ENCODE results near the gene DOCK6.
"Not testable (repeated sequence)": the region's sequence is repeated elsewhere in the genome, so short reads cannot be mapped to it uniquely, and the experiment has no call there.

DOCK6 gene

DNA sequence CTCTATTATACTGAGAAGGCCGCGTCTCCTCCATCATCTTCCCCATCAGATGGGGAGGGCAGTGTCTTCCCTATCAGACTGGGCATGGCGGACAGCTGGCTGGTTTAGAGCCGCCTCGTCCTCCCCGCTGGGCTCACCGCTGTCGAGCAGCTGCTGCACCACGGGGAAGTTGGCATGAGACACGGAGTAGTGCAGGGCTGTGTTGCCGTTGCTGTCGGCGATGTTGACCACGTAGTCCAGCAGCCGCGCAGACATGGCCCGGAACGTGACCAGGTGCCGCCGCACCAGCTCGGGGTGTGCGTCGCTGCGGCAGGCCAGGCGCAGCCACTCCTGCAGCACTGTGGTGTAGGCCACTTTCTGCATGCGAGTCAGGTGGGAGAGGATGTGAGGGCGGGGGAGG, 88.0 kb downstream of the DOCK6 start:
- no peak for DNase-seq (ENCODE audit: low read depth)

DNA sequence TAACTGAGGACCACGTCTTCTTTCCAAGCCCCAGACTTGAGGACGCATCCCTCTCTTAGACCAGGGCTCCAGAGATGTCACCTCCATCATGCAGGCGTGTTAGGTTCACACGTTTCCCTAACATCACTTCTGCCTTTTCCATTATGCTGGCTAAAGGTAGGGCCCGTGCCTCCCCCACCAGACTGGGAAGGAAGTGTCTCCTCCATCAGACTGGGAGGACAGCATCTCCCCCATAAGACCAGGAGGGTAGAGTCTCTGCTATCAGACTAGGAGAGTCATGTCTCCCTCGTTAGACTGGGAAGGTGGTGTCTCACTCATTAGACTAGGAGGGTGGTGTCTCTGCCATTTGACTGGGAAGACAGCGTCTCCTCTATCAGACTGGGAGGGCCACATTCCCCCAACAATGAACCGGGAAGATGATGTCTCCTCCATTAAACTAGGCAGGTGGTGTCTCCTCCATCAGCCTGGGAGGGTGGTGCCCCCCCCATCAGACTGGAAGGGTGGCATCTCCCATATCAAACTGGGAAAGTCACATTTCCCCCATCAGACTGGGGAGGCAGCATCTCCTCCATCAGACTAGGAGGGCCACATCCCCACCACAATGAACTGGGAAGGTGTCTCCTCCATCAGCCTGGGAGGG, 88.7 kb downstream of the DOCK6 start:
- no peak for DNase-seq (ENCODE audit: low read depth)

DNA sequence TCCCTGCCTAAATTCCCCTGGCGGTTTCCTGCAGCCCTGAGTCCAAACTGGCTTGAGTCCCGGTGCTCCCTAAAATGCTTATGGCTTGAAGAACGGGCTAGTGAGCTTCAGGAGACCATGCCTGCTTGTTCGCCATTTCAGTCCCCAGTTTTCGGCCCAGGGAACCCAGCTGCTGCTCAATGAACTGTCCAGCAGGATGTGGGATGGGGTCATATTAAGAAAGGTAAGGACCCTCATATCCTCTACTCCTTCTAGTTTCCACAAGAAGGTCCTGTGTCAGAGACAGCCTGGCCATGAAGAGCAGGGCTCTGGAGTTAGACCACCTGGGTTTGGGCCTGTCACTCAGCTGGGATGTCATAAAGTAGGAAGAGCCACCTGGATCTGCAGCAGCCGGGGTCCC, 89.7 kb downstream of the DOCK6 start:
- no peak for DNase-seq (ENCODE audit: low read depth)

DNA sequence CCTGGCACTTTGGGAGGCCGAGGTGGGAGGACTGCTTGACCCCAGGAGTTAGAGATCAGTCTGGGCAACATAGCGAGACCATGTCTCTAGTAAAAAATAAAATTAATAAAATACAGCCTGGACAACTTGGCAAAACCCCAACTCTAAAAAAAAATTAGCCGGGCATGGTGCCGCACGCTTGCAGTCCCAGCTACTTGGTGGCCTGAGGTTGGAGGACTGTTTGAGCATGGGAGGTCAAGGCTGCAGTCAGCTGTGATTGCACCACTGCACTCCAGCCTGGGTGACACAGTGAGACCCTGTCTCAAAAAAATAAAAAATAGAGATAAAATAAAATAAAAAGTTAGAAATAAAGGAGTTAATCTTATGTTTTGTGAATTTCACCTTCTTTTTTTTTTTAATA, 91.2 kb downstream of the DOCK6 start:
- no peak for DNase-seq (ENCODE audit: low read depth)

DNA sequence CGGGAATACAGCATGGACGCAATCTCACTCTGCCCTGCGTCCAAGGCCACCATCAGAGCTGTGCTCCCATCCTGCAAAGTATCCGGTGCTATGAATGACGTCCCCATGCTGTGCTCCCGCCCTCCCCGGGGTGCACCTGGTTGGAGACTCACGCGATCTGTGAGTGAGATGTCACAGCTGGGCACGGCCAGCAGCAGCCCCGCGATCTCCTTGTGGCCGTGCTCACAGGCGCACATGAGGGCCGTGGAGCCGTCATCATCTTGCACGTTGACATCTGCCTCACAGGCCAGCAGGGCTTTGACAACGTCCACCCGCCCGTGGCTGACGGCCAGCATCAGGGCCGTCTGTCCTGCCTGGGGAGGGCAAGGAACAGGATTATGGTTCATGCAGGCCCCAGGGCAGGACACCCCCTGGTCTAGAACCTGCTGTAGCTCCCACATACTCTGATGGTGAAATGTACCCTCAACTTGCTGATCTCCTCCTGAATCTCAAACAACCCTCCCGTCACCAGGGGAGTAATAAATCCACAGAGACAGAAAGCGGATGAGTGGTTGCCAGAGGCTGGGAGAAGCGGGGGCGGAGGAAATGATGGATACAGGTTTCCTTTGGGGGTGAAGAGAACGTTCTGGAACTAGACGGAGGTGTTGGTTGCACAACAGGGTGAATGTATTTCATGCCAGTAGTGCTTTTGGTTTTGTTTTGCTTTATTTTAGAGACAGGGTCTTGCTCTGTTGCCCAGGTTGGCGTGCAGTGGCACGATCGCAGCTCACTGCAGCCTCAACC, 92.2 kb downstream of the DOCK6 start:
- no peak for DNase-seq (ENCODE audit: low read depth)

DNA sequence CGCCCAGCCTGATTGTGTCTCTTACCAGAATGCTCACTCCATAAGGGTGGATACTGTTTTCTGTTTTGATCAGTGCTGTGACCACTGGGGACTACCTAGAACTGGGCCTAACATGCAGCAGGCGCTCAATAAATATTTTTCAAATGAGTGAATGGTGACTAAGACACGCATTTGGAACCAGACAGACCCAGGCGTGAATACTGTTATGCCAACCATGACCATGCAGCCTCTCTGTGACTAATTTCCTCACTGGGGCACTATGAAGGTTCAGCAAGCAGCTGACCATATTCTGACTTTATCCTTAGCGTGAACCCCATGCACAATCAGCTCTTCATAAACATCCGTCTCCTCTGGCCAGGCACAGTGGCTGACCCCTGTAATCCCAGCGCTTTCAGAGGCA, 93.8 kb downstream of the DOCK6 start:
- DNase-seq (ENCODE audit: low read depth): peak; percentile 99

DNA sequence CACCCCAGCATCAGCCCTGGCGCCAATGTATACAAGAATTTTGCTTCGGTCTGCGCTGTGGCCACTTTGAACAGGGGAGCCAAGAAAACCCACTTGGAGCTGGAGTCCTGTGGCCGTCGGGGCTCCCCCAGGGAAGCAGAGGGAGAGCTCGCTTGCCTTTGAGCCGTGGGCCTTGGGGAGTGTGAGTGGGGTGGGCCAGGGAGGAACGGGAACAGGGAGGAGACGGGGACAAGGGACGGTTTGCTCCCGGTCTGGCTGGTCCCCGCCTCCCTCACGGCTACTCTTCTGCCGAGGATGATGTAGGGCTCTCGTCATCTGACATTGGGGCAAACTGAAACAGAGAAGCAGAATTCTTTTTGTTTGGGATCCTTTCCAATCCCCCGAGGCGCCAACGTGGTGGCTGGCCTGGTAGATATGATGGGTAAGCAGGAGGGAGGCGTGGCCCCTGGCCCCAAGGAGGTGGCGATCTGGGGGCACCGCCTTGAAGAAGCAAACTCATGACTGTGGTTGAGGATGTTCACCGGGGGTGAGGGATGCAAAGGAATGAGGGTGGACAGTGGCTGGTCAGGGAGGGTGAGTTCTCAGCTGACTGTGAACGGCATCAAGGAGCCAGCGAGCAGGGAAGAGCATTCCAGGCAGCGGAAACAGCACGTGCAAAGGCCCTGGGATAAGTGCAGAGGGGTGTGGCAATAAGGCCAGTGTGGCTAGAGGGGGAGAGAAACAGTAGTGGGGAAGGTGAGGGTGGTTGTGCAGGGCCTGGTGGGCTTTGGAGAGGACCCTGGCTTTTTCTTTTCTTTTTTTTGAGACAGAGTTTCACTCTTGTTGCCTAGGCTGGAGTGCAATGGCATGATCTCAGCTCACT, 95.8 kb downstream of the DOCK6 start:
- no peak for DNase-seq (ENCODE audit: low read depth)

DNA sequence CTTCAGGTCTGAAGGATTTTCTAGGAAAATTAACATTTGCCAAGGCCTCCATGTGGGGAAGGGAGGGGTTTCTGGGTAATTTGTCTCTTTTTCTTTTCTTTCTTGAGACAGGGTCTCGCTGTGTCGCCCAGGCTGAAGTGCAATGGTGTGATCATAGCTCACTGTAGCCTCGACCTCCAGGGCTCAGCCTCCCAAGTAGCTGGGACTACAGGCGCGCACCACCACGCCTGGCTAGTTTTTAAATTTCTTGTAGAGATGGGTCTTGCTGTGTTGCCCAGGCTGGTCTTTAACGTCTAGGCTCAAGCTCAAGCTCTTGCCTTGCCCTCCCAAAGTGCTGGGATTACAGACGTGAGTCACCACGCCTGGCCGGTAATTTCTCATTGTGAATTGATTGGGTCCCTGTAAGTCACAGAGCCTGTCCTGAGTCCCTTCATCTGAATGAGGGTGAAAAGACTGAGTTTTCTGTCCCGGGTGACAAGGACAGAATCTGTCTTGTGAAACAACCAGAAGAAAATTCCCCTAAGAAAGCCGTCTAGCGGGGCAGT, 96.8 kb downstream of the DOCK6 start:
- no peak for DNase-seq (ENCODE audit: low read depth)

DNA sequence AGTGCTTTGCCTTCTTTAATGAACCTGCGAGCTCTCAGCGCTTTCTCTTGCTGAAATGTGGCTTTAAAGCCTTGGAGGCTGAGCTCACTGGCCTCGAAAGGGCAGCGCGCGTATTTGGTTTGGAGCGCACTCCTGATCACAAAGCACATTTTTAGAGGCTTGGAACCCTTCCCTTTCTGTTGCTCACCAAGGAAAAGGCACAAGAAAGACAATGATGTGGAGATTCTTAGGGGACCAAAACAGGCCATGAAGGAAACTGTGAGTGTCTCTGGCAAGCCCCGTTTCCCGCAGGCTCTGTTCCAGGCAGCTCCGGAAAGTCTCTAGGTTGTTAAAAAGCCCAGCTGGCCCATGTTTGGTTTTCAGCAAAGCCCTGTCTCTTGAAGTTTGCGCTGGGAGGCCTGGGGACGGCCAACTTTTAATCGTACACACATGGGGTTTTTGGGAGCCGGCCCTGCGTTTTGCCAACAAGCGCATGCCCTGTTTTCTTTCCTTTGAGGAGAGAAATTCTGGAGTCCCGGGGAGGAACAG, 97.4 kb downstream of the DOCK6 start:
- no peak for DNase-seq (ENCODE audit: low read depth)

DNA sequence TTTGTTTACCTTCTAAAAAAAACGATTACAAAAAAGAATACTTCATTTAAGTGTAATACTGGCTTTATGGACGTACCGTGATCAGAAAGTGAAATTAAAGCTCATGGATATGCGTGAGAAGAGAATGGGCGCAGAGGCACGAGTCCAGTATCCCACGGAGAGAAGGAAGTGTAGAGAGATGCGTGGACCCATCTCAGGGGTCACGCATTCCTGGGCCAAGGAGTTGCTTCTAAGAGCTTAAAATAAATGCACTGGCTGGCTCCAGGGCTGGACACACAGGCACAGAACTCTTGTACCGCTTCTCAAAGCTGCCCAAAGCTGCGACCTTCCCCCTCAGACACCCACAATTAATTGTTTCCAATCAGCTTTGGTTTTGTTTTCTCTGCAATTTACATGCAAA, 98.0 kb downstream of the DOCK6 start:
- no peak for DNase-seq (ENCODE audit: low read depth)

DNA sequence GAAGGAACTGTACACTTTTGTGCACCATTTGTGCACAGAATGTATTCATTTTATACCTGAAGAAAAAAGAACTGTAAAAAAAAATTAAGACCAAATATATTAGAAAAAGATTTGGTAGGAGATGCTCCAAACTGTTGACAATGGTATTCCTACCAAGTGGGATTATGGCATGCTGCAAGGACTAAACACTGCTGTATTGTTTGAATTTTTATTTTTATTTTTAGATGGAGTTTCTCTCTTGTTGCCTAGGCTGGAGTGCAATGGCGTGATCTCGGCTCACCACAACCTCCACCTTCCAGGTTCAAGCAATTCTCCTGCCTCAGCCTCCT, 101.9 kb downstream of the DOCK6 start:
- DNase-seq (ENCODE audit: low read depth): not testable (repeated sequence)

DNA sequence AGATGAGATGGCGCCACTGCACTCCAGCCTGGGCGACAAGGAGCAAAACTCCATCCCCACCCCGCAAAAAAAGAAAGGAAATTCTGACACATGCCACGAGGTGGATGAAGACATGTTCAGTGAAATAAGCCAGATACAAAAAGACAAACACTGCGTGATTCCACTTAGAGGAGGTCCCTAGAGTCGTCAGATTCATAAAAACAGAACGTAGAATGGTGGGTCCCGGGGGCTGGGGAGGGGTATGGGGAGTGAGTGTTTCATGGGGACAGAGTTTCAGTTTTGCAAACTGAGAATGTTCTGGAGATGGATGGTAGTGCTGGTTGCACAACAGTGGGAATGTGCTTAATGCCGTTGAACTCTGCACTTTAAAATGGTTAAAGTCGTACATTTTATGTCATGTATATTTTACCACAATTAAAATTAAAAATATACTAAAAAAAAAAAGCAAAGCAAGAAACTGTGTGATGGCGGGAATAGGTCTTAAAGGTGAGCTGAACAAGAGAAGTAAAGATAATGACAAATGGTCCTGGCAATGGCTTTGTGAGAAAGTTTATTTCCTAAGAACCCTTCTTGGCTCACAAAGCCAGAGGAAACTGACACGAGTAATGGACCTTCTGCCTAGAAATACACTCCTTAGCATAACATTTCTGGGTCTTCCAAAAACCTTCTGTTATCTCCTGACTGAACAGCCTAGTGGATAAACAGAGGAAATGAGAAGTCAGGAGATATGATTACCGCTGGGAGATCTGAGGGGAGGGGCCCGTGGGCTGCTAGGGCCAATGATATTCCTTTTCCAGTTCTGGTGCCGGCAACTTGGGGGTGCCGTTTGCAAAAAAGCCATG, 102.5 kb downstream of the DOCK6 start:
- DNase-seq (ENCODE audit: low read depth): no peak

DNA sequence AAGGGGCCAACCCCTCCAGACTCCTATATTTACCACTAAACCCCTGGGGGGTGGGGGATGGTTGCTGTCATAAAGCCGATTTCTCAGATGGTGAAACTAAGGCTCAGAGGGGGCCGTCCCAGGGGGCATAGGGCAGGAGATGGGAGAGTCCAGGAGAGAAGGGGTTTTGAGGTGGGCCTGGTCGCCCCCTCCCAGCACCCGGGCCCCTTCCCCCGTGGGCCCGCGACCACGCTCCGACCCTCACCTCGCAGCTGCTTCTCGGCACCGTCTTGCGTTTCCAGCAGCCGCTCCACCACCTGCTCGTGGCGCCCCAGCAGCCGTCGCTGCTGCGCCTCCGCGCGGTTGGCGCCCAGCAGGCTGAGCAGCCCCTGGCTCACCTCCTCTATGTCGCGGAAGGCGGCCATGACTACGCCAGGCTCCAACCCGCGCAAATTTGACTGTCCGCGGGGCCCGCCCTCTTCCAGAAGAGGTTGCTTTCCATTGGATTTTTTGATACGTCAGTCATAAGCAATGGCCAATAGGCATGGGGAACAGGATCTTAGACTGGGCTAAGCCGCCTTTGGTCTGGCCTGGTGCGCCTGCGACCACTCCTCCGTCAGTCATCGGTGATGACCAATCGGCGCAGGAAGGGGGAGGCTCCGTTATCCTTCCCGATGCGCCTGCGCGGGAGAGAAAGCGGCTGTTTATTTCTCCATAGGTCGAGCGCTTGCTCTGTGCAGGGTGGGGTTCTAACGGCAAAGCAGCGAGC, 106.8 kb downstream of the DOCK6 start, which contains the start of gene SPC24:
Gene SPC24 (minus strand): TSS at position 410 of the 748 bp plus-strand sequence. CDS start 6 bp downstream, at position 404.
- peak; percentile 99 for DNase-seq (ENCODE audit: low read depth)

DNA sequence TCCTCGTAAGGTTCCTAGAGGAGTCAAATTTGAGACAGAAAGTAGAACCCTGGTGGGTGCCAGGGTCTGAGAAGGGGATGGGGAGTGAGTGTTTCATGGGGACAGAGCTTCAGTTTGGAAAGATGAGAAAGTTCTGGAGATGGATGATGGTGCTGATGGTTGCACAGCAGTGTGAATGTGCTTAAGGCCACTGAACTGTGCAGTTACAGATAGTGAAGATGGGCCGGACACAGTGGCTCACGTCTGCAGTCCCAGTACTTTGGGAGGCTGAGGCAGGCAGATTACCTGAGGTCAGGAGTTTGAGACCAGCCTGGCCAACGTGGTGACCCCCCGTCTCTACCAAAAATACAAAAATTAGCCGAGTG, 107.7 kb downstream of the DOCK6 start:
- DNase-seq (ENCODE audit: low read depth): no peak

DNA sequence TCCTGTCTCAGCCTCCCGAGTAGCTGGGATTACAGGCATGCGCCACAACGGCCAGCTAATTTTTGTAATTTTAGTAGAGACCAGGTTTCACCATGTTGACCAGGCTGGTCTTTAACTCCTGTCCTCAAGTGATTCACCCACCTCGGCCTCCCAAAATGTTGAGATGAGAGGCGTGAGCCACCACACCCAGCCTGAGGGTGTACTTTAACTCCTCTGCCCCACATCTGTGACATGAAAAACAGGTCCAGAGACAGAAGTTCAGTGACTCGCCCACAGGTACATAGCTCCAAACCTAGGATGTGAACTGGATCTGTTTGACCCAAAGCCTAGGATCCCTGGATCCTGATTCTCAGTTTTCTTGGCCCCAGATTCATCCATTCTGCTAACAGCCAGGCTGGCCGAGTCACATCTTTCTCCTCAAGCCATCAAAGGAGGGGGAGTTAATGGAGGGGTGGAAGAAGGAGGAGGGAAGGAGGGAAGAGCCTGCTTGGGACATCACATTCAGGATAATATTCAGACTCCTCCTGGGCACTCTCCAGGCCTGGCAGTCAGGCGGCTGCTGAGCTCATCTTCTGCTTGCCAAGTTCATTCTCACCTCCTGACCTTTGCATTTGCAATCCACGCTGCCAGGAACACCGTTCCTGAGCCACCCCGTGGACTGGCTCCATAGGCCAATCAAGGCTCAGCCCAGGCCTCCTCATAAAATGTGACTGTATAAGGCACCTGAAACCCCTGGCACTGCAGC, 109.8 kb downstream of the DOCK6 start:
- DNase-seq (ENCODE audit: low read depth): peak; percentile 65

DNA sequence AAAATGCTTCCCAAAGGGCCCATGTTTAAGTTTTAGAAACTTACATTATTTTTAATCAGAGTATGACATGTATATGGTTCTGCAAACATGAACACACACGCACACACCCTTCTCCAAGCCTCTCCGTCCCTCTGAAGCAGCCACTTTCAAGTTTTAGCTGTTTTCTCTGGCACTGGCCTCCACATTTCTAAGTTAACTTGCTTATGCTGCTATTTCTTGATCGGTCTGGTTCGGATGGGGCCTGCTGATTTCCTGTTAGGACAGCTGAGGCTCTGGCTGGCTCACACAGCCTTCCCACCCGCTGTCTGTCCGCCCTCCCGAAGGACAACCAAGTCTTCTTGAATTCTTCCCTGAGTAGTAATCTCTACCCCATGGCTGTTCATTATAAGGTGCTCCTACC, 111.1 kb downstream of the DOCK6 start:
- no peak for DNase-seq (ENCODE audit: low read depth)
